ENCODE measurements around the gene CYP51A1. TPM values are rescaled to one million over a fixed set of nuclear protein-coding genes. Genes with fewer than 3 reads are reported as not detected.

The CYP51A1 gene
- total RNA-seq, 3 donors from 2014 or later = 73.2 to 181 (median 133) TPM

DNA sequence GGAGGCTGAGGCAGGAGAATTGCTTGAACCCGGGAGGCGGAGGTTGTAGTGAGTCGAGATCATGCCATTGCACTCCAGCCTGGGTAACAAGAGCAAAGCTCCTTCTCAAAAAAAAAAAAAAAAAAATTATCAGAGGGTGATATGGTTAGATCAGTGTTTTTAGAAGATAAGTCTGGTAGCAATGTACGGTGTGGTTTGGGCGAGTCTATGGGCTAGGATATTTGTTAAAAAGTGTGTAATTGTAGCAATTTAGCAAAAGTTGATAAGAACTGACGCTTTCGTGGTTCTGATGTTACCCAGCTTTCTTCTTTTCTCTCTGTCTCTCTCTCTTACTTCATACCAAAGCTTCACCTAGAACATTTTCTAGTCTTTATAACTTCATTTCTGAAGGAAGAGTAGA is 6.9 kb upstream of the CYP51A1 start:
- H3K4me3 ChIP-seq = no peak overlapping the region
- no peak for TF ChIP-seq CTCF (IDR thresholded peaks at IDR 0.05)
- no peaks in the 10 kb centered on the region for H3K9me3 ChIP-seq
- intact Hi-C loops (cut with DNase I, micrococcal nuclease) = no loop called here
- H3K36me3 ChIP-seq (ENCODE audit: low read depth) = no peaks in the 10 kb centered on the region
- ATAC-seq (no peak), DNase-seq (no peak)
- H3K4me1 ChIP-seq (ENCODE audit: low read depth) = no peaks in the 10 kb centered on the region

DNA sequence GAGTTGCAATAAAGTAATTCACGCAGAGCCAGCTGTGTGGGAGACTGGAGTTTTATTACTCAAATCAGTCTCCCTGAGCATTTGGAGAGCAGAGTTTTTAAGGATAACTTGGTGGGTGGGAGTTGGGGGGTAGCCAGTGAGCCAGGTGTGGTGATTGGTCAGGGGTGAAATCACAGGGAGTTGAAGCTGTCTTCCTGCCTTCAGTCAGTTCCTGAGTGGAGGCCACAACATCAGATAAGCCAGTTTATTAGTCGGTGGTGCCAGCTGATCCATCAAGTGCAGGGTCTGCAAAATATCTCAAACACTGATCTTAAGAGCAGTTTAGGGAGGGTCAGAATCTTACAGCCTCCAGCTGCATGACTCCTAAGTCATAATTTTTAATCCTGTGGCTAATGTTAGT is 3.3 kb upstream of the CYP51A1 start:
- ATAC-seq = no peak
- Histone ChIP-seq H3K36me3 (ENCODE audit: low read depth) (no peaks in the 10 kb centered on the region), H3K4me1 (ENCODE audit: low read depth) (peaks cover 7% of the 10 kb centered on the region), H3K9me3 (no peaks in the 10 kb centered on the region), H3K4me3 (no peak overlapping the region)
- TF ChIP-seq CTCF (IDR thresholded peaks at IDR 0.05) = no peak
- intact Hi-C loops (cut with DNase I, micrococcal nuclease) = no loop called here
- DNase-seq = no peak

DNA sequence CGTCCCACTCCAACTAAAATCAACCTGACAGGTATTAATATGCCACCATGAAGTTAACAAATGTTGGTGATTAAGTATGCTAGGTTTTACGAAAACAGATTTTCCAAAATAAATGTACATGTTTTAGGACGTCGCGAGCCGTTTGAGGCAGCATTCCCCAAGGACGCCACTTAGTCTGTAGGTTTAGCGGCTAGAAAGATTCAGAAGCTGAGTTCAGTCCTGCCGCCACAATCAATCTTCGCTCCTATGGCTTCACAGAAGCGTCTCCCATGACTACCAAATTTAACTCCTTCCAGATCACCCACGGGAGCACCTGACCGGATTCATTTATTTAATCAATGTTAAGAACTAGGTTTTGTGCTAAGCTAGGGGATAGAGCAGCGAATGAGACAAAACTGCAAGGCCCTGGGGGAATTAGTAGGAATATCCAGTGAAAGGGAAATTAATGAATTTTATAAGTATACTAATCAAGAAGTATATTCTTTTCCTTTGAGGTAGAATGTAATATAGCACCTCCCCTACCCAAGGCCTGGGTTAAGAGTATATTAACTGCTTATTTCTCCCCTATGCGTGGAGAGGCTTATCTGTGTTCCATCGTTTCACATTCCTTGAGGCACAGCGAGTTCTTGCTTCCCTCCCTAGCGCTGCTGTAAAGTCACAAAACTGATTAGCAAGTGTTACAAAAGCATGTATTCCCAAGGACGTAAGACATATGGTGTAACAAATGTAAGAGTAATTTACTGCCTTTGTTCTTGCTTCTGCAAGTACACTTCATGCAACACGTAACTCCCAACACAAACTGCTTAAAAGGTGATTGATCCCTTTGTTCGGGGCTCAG is 994 bp upstream of the CYP51A1 start:
- H3K36me3 ChIP-seq (ENCODE audit: low read depth) = no peaks in the 10 kb centered on the region
- ATAC-seq = peak; percentile 13
- no peak for TF ChIP-seq CTCF (IDR thresholded peaks at IDR 0.05)
- H3K4me3 ChIP-seq = peak overlapping the region; percentile 93
- intact Hi-C loops (cut with DNase I, micrococcal nuclease) = no loop called here
- H3K4me1 ChIP-seq (ENCODE audit: low read depth) = peaks cover 12% of the 10 kb centered on the region
- peak in 1 of 3 donors; percentile 50 for DNase-seq
- H3K9me3 ChIP-seq = no peaks in the 10 kb centered on the region

GRCh38 chr7:92133737-92134270 is 473 bp downstream of the CYP51A1 start:
- peak; percentile 55 for ATAC-seq
- intact Hi-C loops (cut with DNase I, micrococcal nuclease) = no loop called here
- peak; percentile 83 to 85 (median 83) for DNase-seq
- Histone ChIP-seq H3K36me3 (ENCODE audit: low read depth) (no peaks in the 10 kb centered on the region), H3K4me1 (ENCODE audit: low read depth) (peaks cover 12% of the 10 kb centered on the region), H3K4me3 (peak overlapping the region; percentile 93), H3K9me3 (no peaks in the 10 kb centered on the region)
- peak; percentile 79 for TF ChIP-seq CTCF (IDR thresholded peaks at IDR 0.05)

DNA sequence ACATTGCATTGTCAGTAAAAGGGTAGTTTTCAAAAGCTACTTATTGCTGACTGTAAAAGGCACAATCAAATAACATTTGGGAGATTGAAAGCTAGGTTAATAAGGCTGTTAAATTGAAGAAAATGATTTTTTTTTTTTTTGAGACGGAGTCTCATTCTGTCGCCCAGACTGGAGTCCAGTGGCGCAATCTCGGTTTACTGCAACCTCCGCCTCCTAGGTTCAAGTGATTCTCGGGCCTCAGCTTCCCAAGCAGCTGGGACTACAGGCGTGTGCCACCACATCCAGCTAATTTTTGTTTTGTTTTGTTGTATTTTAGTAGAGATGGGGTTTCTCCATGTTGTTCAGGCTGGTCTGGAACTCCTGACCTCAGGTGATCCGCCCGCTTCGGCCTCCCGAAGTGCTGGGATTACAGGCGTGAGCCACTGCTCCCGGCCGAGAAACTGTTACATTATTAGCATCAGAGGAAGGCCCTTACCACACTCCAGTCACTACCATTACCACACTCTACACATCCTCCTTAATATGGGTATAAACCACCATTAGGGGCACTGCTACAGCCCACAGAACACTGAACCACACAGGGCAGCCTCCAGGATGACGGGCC is 1.0 kb downstream of the CYP51A1 start:
- TF ChIP-seq CTCF (IDR thresholded peaks at IDR 0.05) = no peak
- Histone ChIP-seq H3K36me3 (ENCODE audit: low read depth) (no peaks in the 10 kb centered on the region), H3K4me1 (ENCODE audit: low read depth) (peaks cover 12% of the 10 kb centered on the region), H3K4me3 (peak overlapping the region; percentile 93), H3K9me3 (no peaks in the 10 kb centered on the region)
- intact Hi-C loops (cut with DNase I, micrococcal nuclease) = no loop called here
- DNase-seq (peak in 1 of 3 donors; percentile 10), ATAC-seq (peak; percentile 8)

All from mucosa of descending colon (tissue), 3 donors.